HG03060 (cell line): ENCODE measurements around the gene OXER1.
A peak's percentile ranks its signal among the peaks of the same experiment; 100 is the strongest.

Source experiments
- ATAC-seq: cut with Tn5 transposase; IDR thresholded peaks from one replicate; pipeline ENCODE4 v1.9.1; 2021; ENCODE audit warnings: low read depth, moderate number of reproducible peaks; ENCODE audit not compliant: unreplicated experiment

Gene OXER1

GRCh38 chr2:42764096-42764495 lies at the start of gene OXER1:
Gene OXER1 (minus strand): TSS chr2:42764135. CDS start chr2:42764062, 73 bp downstream.
- ATAC-seq = no peak

- no peak for ATAC-seq
Observed at GRCh38 chr2:42812899-42813479, 49.1 kb upstream of the OXER1 start.

GRCh38 chr2:42810971-42811811 lies 47.3 kb upstream of the OXER1 start:
- no peak for ATAC-seq

- ATAC-seq = peak; percentile 63
Observed at GRCh38 chr2:42810121-42810970, 46.4 kb upstream of the OXER1 start.

GRCh38 chr2:42809819-42810120 lies 45.8 kb upstream of the OXER1 start:
- peak; percentile 10 for ATAC-seq

GRCh38 chr2:42809131-42809818 lies 45.3 kb upstream of the OXER1 start:
- ATAC-seq = no peak

GRCh38 chr2:42808301-42808700 lies 44.4 kb upstream of the OXER1 start:
- no peak for ATAC-seq

GRCh38 chr2:42806786-42807185 lies 42.9 kb upstream of the OXER1 start:
- ATAC-seq = no peak

- no peak for ATAC-seq
Observed at GRCh38 chr2:42804891-42805290, 41.0 kb upstream of the OXER1 start.

- ATAC-seq = no peak
Observed at GRCh38 chr2:42804338-42804737, 40.4 kb upstream of the OXER1 start.

- ATAC-seq = no peak
Observed at GRCh38 chr2:42802150-42802549, 38.2 kb upstream of the OXER1 start.

- no peak for ATAC-seq
Observed at GRCh38 chr2:42801381-42801780, 37.4 kb upstream of the OXER1 start.

- ATAC-seq = no peak
Observed at GRCh38 chr2:42800981-42801380, 37.0 kb upstream of the OXER1 start.

GRCh38 chr2:42800461-42800962 lies 36.6 kb upstream of the OXER1 start:
- no peak for ATAC-seq

GRCh38 chr2:42799881-42800280 lies 35.9 kb upstream of the OXER1 start:
- ATAC-seq = no peak

- no peak for ATAC-seq
Observed at GRCh38 chr2:42797281-42797680, 33.3 kb upstream of the OXER1 start.

GRCh38 chr2:42796427-42797248 lies 32.7 kb upstream of the OXER1 start:
- peak; percentile 34 for ATAC-seq

- peak; percentile 32 for ATAC-seq
Observed at GRCh38 chr2:42795841-42796301, 31.9 kb upstream of the OXER1 start.

GRCh38 chr2:42795275-42795674 lies 31.3 kb upstream of the OXER1 start:
- no peak for ATAC-seq
